ENCODE results near the gene FTL. TPM values are rescaled to one million over a fixed set of nuclear protein-coding genes. Genes with fewer than 3 reads are reported as not detected.

Gene FTL
- total RNA-seq, 1 experiment from 2014 or later = 4,789 TPM

Other genes with a start within 250 kb of the FTL start
- 0.24 and 0.39 TPM in 2 replicates for gene MAMSTR, start 245.6 kb upstream of the FTL start, total RNA-seq (2014; rRNA removed; shearing (Covaris generic))
- 1.9 and 2.3 TPM in 2 replicates for gene RASIP1, start 224.7 kb upstream of the FTL start, total RNA-seq (2014; rRNA removed; shearing (Covaris generic))
- 0.12 TPM in 1 of 2 replicates, not detected in the other for gene IZUMO1, start 218.4 kb upstream of the FTL start, total RNA-seq (2014; rRNA removed; shearing (Covaris generic))
- gene FUT1, start 212.7 kb upstream of the FTL start, total RNA-seq (2014; rRNA removed; shearing (Covaris generic)) = 0.60 and 0.78 TPM in 2 replicates
- gene FGF21, start 209.8 kb upstream of the FTL start, total RNA-seq (2014; rRNA removed; shearing (Covaris generic)) = not detected in 2 replicates
- 61.9 and 63.8 TPM in 2 replicates for gene BCAT2, start 154.3 kb upstream of the FTL start, total RNA-seq (2014; rRNA removed; shearing (Covaris generic))
- gene HSD17B14, start 128.8 kb upstream of the FTL start, total RNA-seq (2014; rRNA removed; shearing (Covaris generic)) = 0.84 and 3.0 TPM in 2 replicates
- gene PLEKHA4, start 96.7 kb upstream of the FTL start, total RNA-seq (2014; rRNA removed; shearing (Covaris generic)) = 1.8 and 4.4 TPM in 2 replicates
- gene PPP1R15A, start 92.9 kb upstream of the FTL start, total RNA-seq (2014; rRNA removed; shearing (Covaris generic)) = 25.7 and 27.3 TPM in 2 replicates
- not detected in 2 replicates for gene TULP2, start 66.6 kb upstream of the FTL start, total RNA-seq (2014; rRNA removed; shearing (Covaris generic))
- gene NUCB1, start 65.0 kb upstream of the FTL start, total RNA-seq (2014; rRNA removed; shearing (Covaris generic)) = 203 and 249 TPM in 2 replicates
- gene DHDH, start 31.6 kb upstream of the FTL start, total RNA-seq (2014; rRNA removed; shearing (Covaris generic)) = not detected in 2 replicates
- gene BAX, start 10.4 kb upstream of the FTL start, total RNA-seq (2014; rRNA removed; shearing (Covaris generic)) = 66.6 and 98.1 TPM in 2 replicates
- 47.6 and 60.1 TPM in 2 replicates for gene GYS1, start 28.0 kb downstream of the FTL start, total RNA-seq (2014; rRNA removed; shearing (Covaris generic))
- gene RUVBL2, start 28.6 kb downstream of the FTL start, total RNA-seq (2014; rRNA removed; shearing (Covaris generic)) = 384 and 389 TPM in 2 replicates
- 0.68 TPM in 1 of 2 replicates, not detected in the other for gene LHB, start 51.8 kb downstream of the FTL start, total RNA-seq (2014; rRNA removed; shearing (Covaris generic))
- not detected in 2 replicates for gene CGB3, start 59.0 kb downstream of the FTL start, total RNA-seq (2014; rRNA removed; shearing (Covaris generic))
- gene CGB2, start 66.6 kb downstream of the FTL start, total RNA-seq (2014; rRNA removed; shearing (Covaris generic)) = not detected in 2 replicates
- gene CGB1, start 71.6 kb downstream of the FTL start, total RNA-seq (2014; rRNA removed; shearing (Covaris generic)) = not detected in 2 replicates
- gene CGB5, start 78.5 kb downstream of the FTL start, total RNA-seq (2014; rRNA removed; shearing (Covaris generic)) = not detected in 2 replicates
- gene CGB8, start 83.8 kb downstream of the FTL start, total RNA-seq (2014; rRNA removed; shearing (Covaris generic)) = not detected in 2 replicates
- 0.10 and 0.72 TPM in 2 replicates for gene CGB7, start 92.4 kb downstream of the FTL start, total RNA-seq (2014; rRNA removed; shearing (Covaris generic))
- gene NTF4, start 99.5 kb downstream of the FTL start, total RNA-seq (2014; rRNA removed; shearing (Covaris generic)) = not detected in 2 replicates
- not detected in 2 replicates for gene KCNA7, start 107.4 kb downstream of the FTL start, total RNA-seq (2014; rRNA removed; shearing (Covaris generic))
- 111 and 119 TPM in 2 replicates for gene SNRNP70, start 120.1 kb downstream of the FTL start, total RNA-seq (2014; rRNA removed; shearing (Covaris generic))
- 6.0 and 14.6 TPM in 2 replicates for gene LIN7B, start 149.1 kb downstream of the FTL start, total RNA-seq (2014; rRNA removed; shearing (Covaris generic))
- 4.4 and 5.3 TPM in 2 replicates for gene C19orf73, start 153.8 kb downstream of the FTL start, total RNA-seq (2014; rRNA removed; shearing (Covaris generic))
- gene PPFIA3, start 154.2 kb downstream of the FTL start, total RNA-seq (2014; rRNA removed; shearing (Covaris generic)) = 8.3 and 10.4 TPM in 2 replicates
- gene HRC, start 190.1 kb downstream of the FTL start, total RNA-seq (2014; rRNA removed; shearing (Covaris generic)) = under 0.01 TPM in 1 of 2 replicates, not detected in the other
- 8.3 and 9.7 TPM in 2 replicates for gene TRPM4, start 192.5 kb downstream of the FTL start, total RNA-seq (2014; rRNA removed; shearing (Covaris generic))